NT2/D1 (cell line): ENCODE data around the gene SRCIN1.

Experiments
- DNase-seq: peaks from one replicate; pipeline ENCODE4 v3.0.0-alpha.2; 2011; ENCODE audit warnings: low read depth, low spot score
- H3K27me3 ChIP-seq: 2 replicates; pipeline ENCODE4 v1.6.0; 2011; ENCODE audit warnings: mild to moderate bottlenecking; ENCODE audit not compliant: insufficient read length, insufficient read depth
- H3K36me3 ChIP-seq: 2 replicates; pipeline ENCODE4 v1.6.1; 2011; ENCODE audit warnings: mild to moderate bottlenecking, low read length, mixed read lengths; ENCODE audit not compliant: insufficient read depth, insufficient read length
- H3K4me1 ChIP-seq: 2 replicates; pipeline ENCODE4 v1.5.1; 2011; ENCODE audit not compliant: insufficient read depth, insufficient read length
- H3K4me3 ChIP-seq: 2 replicates; pipeline ENCODE4 v1.5.1; 2011; ENCODE audit warnings: low read depth; ENCODE audit not compliant: insufficient read length
- H3K9ac ChIP-seq: 2 replicates; pipeline ENCODE4 v1.6.0; 2011; ENCODE audit warnings: low read depth; ENCODE audit not compliant: insufficient read length
- H3K9me3 ChIP-seq: 2 replicates; pipeline ENCODE4 v1.5.1; 2011; ENCODE audit warnings: mild to moderate bottlenecking, low read length; ENCODE audit not compliant: insufficient read depth
- SUZ12 ChIP-seq: IDR thresholded peaks from 2 replicates; pipeline ENCODE4 v1.6.1; 2011; ENCODE audit not compliant: insufficient read length, insufficient read depth; ENCODE audit errors: extremely low read depth
- YY1 ChIP-seq: IDR thresholded peaks from 2 replicates; pipeline ENCODE4 v1.6.1; 2011; ENCODE audit not compliant: insufficient read length, insufficient read depth
- ZNF274 ChIP-seq: IDR thresholded peaks from 2 replicates; pipeline ENCODE4 v1.6.1; 2011; ENCODE audit warnings: mild to moderate bottlenecking, low read depth, low read length

Gene SRCIN1

DNA sequence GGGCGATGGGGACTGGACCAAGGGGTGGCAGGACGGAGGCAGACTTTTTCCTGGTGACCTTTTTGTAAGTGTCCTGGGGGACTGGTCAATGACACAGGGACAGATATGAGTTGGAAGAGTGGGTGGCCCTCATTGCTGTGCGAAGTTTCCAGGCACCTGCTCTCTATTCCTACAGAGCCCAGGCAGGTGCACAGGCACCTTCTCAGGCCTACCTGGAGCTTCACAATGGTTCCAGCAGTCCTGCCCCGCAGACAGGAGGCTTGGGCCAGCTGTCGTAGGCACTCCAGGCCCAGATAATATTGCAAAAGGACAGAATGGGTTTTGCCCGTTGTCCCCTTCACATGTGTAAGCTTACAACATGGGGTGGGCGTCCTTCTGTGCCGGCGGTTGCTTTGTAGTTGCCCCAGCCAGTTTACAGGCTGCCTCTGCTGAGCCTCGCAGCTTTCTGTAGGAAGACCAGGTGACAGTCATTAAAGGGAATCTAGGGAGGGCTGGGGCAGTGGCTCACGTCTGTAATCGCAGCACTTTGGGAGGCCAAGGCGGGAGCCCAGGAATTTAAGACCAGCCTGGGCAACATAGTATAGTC lies 93.2 kb downstream of the SRCIN1 start:
- DNase-seq, result no peak
- Histone ChIP-seq H3K4me3 (no peak overlapping the region), H3K9me3 (no peaks in the 10 kb centered on the region), H3K27me3 (peaks cover 20% of the 10 kb centered on the region), H3K36me3 (no peaks in the 10 kb centered on the region), H3K9ac (no peak overlapping the region), H3K4me1 (peaks cover 11% of the 10 kb centered on the region)
- TF ChIP-seq SUZ12 (no peak), ZNF274 (no peak), YY1 (no peak)

DNA sequence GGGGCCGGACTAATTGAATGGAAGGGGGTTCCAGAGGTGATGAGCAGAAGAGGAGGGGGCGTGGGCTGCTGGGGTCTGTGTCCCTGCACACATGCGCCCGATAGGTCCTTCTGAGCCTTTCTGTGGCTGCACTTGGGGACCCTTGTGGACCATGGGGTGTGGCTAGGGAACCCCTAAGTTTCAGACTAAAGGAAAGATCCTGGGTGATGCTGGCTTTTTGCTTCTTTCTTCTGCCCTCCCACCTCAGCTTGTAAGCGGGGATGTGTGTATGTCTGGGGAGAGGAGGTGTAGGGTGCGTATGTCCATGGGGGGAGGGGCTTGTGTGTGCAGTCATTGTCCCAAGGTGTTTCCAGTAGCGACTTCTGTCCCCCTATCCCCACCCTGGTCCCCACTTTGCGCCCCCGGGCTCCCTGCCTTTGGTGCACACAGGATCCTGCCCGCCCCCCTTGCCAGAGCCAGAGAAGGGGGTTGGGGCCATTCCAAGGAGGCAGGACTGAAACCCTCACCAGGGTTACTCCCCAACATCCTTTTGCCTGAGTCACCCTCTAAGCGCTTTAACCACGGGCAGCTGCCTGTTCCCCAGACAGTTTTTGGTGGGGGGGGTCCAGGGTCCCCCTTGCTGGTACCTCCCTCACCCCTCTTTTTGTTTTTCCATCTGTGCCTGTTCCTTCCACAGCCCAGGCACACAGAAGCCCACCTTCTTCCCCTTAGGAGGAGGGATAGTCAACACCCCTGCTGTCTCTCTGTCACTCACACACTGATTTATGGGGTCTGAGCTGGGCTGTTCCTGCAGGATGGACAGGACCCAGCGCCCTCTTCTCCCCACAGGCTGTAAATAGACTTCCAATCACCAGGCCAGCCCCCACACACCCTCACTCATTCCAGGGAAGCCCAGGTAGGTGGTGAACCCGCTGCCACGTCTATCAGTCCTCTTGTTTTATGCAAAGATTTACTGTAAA lies 94.3 kb downstream of the SRCIN1 start:
- Histone ChIP-seq H3K4me1 (peaks cover 11% of the 10 kb centered on the region), H3K4me3 (peak overlapping the region; percentile 33), H3K9me3 (no peaks in the 10 kb centered on the region), H3K9ac (peak overlapping the region; percentile 79), H3K36me3 (peaks cover 5% of the 10 kb centered on the region), H3K27me3 (peaks cover 20% of the 10 kb centered on the region)
- TF ChIP-seq YY1 (no peak), ZNF274 (no peak), SUZ12 (no peak)
- no peak for DNase-seq

DNA sequence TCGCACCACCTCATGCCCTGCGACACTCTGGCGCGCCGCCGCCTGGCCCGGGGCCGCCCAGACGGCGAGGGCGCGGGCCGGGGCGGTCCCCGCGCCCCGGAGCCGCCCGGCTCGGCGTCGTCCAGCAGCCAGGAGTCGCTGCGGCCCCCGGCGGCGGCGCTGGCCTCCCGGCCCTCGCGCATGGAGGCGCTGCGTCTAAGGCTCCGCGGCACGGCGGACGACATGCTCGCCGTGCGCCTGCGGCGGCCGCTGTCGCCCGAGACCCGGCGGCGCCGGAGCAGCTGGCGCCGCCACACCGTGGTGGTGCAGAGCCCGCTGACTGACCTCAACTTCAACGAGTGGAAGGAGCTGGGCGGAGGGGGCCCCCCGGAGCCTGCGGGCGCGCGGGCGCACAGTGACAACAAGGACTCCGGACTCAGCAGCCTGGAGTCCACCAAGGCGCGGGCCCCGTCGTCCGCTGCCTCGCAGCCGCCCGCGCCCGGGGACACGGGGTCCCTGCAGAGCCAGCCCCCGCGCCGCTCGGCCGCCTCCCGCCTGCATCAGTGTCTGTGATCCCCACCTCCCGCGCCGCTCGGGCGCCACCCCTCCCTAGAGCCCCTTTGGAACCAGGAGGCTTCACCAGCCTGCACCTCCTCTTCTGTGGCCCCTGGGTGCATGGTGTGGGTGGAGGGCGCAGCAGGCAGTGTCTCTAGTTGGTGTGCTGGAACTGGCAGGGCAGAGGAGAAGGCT lies 95.2 kb downstream of the SRCIN1 start:
- DNase-seq, result no peak
- peaks cover 14% of the 10 kb centered on the region for H3K36me3 ChIP-seq
- H3K27me3 ChIP-seq, result peaks cover 20% of the 10 kb centered on the region
- peak overlapping the region; percentile 79 for H3K9ac ChIP-seq
- TF ChIP-seq ZNF274, result no peak
- no peak for TF ChIP-seq YY1
- TF ChIP-seq SUZ12, result no peak
- peak overlapping the region; percentile 33 for H3K4me3 ChIP-seq
- peaks cover 11% of the 10 kb centered on the region for H3K4me1 ChIP-seq
- no peaks in the 10 kb centered on the region for H3K9me3 ChIP-seq

DNA sequence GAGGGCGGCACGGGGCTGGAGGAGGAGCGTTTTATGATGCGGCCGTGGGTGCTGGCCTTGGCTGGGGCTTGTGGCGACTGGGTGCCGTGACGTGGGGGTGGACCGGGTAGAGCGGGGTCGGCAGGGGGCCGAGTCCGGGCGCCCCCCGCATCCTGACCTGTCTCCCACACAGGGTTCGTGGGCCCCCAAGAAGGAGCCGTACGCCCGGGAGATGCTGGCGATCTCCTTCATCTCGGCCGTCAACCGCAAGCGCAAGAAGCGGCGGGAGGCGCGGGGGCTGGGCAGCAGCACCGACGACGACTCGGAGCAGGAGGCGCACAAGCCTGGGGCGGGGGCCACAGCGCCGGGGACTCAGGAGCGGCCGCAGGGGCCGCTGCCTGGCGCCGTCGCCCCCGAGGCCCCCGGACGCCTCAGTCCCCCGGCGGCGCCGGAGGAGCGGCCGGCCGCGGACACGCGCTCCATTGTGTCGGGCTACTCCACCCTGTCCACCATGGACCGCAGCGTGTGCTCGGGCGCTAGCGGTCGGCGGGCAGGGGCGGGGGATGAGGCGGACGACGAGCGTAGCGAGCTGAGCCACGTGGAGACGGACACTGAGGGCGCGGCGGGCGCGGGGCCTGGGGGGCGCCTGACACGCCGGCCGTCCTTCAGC lies 95.9 kb downstream of the SRCIN1 start:
- no peak for TF ChIP-seq YY1
- TF ChIP-seq ZNF274, result no peak
- TF ChIP-seq SUZ12, result no peak
- no peak for DNase-seq
- peak overlapping the region; percentile 79 for H3K9ac ChIP-seq
- no peaks in the 10 kb centered on the region for H3K9me3 ChIP-seq
- H3K4me1 ChIP-seq, result peaks cover 11% of the 10 kb centered on the region
- peaks cover 20% of the 10 kb centered on the region for H3K27me3 ChIP-seq
- H3K4me3 ChIP-seq, result peak overlapping the region; percentile 33
- peaks cover 18% of the 10 kb centered on the region for H3K36me3 ChIP-seq

DNA sequence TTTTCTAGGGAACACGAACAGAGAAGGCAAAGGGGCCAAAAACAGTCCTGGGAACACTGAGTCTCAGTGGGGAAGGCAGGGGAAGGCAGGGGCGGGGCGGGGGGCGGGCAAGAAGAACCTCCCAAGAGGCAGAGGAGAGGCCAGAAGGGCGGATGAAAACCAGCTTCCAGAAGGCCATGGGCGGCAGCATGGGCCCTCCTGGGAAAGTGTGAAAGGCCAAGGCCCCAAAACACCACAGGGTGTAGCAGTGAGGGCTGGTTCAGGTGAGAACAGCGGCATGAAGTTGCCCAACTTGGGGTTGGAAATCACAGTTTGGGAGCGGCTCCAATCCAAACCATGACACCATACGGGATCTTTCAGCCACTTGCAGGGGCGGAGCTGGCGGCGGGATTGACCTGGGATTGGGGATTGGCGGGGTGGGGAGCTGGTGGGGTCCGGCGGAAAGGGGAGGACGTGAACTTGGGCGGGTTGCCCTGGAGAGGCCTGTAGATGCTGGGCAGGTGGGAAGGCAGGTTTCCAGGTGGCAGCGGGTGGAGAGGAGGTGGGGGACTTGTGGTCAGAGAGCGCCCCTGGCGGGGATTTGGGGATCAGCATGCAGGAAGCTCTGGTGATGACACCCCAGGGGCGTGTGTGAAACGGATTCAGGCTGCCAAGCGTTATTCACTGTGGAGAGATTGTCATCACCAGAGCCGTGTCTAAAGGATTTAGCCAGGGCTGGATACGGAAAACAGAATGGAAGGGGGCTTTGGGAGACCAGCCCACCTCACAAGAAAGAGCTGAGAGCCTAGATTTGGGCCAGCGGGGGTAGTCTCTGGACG lies 96.6 kb downstream of the SRCIN1 start:
- peak; percentile 85 for DNase-seq
- Histone ChIP-seq H3K27me3 (peaks cover 20% of the 10 kb centered on the region), H3K9me3 (no peaks in the 10 kb centered on the region), H3K4me1 (peaks cover 13% of the 10 kb centered on the region), H3K4me3 (peak overlapping the region; percentile 33), H3K36me3 (peaks cover 24% of the 10 kb centered on the region), H3K9ac (peak overlapping the region; percentile 79)
- no peak for TF ChIP-seq ZNF274
- no peak for TF ChIP-seq YY1
- TF ChIP-seq SUZ12, result no peak

DNA sequence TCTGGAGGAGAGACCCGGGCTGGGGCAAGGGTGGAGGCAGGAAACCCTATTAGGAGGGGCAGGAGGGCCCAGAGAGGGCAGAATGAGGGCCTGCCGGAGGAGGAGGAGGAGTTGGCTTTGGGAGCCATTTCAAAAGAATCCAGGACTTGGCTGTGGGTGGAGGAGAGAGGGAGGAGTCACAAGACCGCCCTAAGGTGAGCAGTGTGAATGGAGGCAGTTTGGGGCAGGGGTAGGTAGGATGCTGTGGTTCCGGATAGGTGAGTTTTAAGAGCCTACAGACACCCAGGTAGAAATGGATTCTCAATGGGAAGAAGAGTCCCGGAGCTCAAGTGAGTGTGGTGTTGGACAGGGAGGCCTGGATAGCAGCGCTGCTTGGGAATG lies 97.2 kb downstream of the SRCIN1 start:
- peaks cover 20% of the 10 kb centered on the region for H3K27me3 ChIP-seq
- no peak for DNase-seq
- TF ChIP-seq YY1, result no peak
- TF ChIP-seq ZNF274, result no peak
- TF ChIP-seq SUZ12, result no peak

More for the DNA sequence above, 97.2 kb downstream of the SRCIN1 start:
- Histone ChIP-seq H3K9ac (no peak overlapping the region), H3K4me3 (no peak overlapping the region), H3K9me3 (no peaks in the 10 kb centered on the region), H3K4me1 (peaks cover 16% of the 10 kb centered on the region), H3K36me3 (peaks cover 30% of the 10 kb centered on the region)
